GM19463 (cell line): Measurements from ENCODE around the gene KERA.
"Not testable (repeated sequence)": the region's sequence is repeated elsewhere in the genome, so short reads cannot be mapped to it uniquely, and the experiment has no call there.

Experiments used
- ATAC-seq: cut with Tn5 transposase; IDR thresholded peaks from one replicate; pipeline ENCODE4 v1.9.1; 2021; ENCODE audit warnings: mild to moderate bottlenecking, moderate library complexity; ENCODE audit not compliant: unreplicated experiment

The KERA gene

GRCh38 chr12:91057368-91058165 is at the start of gene KERA:
TSS of gene KERA (minus strand) at chr12:91058024. CDS start at chr12:91056281, 1,743 bp downstream.
- no peak for ATAC-seq

GRCh38 chr12:91106283-91106682 is 48.5 kb upstream of the KERA start:
- no peak for ATAC-seq

- no peak for ATAC-seq
Measured at GRCh38 chr12:91105807-91106206, 48.0 kb upstream of the KERA start.

GRCh38 chr12:91104812-91105466 is 47.1 kb upstream of the KERA start:
- ATAC-seq, result no peak

- ATAC-seq, result no peak
Measured at GRCh38 chr12:91103624-91104023, 45.8 kb upstream of the KERA start.

GRCh38 chr12:91103101-91103500 is 45.3 kb upstream of the KERA start:
- no peak for ATAC-seq

GRCh38 chr12:91100906-91101305 is 43.1 kb upstream of the KERA start:
- ATAC-seq, result no peak

GRCh38 chr12:91099836-91100235 is 42.0 kb upstream of the KERA start:
- no peak for ATAC-seq

- no peak for ATAC-seq
Measured at GRCh38 chr12:91099341-91099740, 41.5 kb upstream of the KERA start.

GRCh38 chr12:91098941-91099340 is 41.1 kb upstream of the KERA start:
- ATAC-seq, result no peak

GRCh38 chr12:91098461-91098860 is 40.6 kb upstream of the KERA start:
- ATAC-seq, result no peak

- no peak for ATAC-seq
Measured at GRCh38 chr12:91094957-91095356, 37.1 kb upstream of the KERA start.

GRCh38 chr12:91094032-91094662 is 36.3 kb upstream of the KERA start:
- ATAC-seq, result no peak

- no peak for ATAC-seq
Measured at GRCh38 chr12:91093341-91093740, 35.5 kb upstream of the KERA start.

GRCh38 chr12:91091916-91092715 is 34.3 kb upstream of the KERA start:
- ATAC-seq, result no peak

GRCh38 chr12:91089953-91090352 is 32.1 kb upstream of the KERA start:
- ATAC-seq, result not testable (repeated sequence)

GRCh38 chr12:91080041-91080440 is 22.2 kb upstream of the KERA start:
- no peak for ATAC-seq

GRCh38 chr12:91078501-91078900 is 20.7 kb upstream of the KERA start:
- ATAC-seq, result no peak

GRCh38 chr12:91077228-91077954 is 19.6 kb upstream of the KERA start:
- ATAC-seq, result no peak

GRCh38 chr12:91074851-91075250 is 17.0 kb upstream of the KERA start:
- ATAC-seq, result no peak
